ENCODE data around the gene DGKI.

Gene DGKI

GRCh38 chr7:137335814-137336213 is 511.0 kb downstream of the DGKI start:
- no peak overlapping the region for H3K4me3 ChIP-seq (ENCODE audit: low read depth, low read length)
- no peak for TF ChIP-seq CTCF (IDR thresholded peaks at IDR 0.05; ENCODE audit: control insufficient read depth, extremely low read depth, insufficient read depth)
- no peak for DNase-seq (ENCODE audit: low read depth)

DNA sequence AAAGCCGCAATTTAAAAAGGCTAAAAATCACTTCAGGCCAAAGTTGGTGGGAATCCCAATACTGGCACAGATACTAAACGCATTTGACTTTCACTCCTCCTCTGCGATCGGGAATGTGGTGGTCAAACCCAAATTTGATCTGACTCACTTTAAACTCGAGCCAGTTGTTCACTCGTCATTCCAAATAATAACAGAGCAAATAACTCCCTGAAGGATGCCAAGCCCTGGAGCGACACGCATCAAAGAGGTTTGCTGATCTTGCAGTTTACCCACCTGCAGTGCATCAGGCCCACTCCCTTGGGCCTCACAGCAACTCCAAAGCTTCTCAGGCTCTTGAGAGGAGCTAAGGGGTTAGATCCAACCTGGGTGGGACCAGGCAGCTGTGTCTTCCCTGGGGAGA is 515.4 kb downstream of the DGKI start:
- TF ChIP-seq CTCF (IDR thresholded peaks at IDR 0.05; ENCODE audit: control insufficient read depth, extremely low read depth, insufficient read depth) = no peak
- DNase-seq (ENCODE audit: low read depth) = peak; percentile 32
- no peak overlapping the region for H3K4me3 ChIP-seq (ENCODE audit: low read depth, low read length)
